Measurements from ENCODE around the gene CAMK2N2. TPM values are rescaled to one million over a fixed set of nuclear protein-coding genes. Genes with fewer than 3 reads are reported as not detected.

CAMK2N2 gene
- total RNA-seq, 1 experiment from 2014 or later: 5.7 TPM

DNA sequence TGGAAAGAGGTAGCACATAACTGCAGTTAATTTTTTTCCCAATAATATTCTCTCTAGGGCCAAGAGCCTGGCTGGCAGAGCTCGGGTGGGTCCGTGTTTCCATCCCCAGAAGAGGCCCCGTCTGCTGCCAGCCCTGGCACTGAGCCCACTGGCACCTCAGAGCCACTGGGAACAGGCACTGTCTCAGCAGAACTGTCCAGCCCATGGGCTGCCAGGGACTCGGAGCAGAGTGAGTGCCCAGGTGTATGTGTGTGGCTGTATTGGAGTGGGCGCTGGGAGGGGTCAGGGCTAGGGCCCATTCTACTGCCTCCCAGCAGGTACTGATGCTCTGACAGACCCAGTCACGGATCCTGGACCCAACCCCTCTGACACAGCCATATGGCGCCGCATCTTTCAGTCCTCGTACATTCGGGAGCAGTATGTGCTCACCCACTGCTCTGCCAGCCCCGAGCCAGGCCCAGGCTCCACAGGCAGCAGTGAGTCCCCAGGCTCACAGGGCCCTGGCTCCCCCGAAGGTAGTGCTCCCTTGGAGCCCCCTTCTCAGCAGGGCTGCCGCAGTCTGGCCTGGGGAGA lies 23.0 kb downstream of the CAMK2N2 start:
- BruUV-seq (replicated peaks): no TSS peak
- peaks cover 6% of the 10 kb centered on the region for H3K4me1 ChIP-seq (ENCODE audit: control insufficient read depth, insufficient read depth, low read length)
- TF ChIP-seq TCF7L2 (IDR thresholded peaks at IDR 0.05; ENCODE audit: low read depth, low read length) (no peak), POLR2AphosphoS5 (IDR thresholded peaks at IDR 0.05; ENCODE audit: low read depth, low read length) (no peak), SIN3A (IDR thresholded peaks at IDR 0.05; ENCODE audit: borderline replicate concordance, insufficient read depth, low read depth, low read length) (no peak)
- TF ChIP-seq, protein P1, sequence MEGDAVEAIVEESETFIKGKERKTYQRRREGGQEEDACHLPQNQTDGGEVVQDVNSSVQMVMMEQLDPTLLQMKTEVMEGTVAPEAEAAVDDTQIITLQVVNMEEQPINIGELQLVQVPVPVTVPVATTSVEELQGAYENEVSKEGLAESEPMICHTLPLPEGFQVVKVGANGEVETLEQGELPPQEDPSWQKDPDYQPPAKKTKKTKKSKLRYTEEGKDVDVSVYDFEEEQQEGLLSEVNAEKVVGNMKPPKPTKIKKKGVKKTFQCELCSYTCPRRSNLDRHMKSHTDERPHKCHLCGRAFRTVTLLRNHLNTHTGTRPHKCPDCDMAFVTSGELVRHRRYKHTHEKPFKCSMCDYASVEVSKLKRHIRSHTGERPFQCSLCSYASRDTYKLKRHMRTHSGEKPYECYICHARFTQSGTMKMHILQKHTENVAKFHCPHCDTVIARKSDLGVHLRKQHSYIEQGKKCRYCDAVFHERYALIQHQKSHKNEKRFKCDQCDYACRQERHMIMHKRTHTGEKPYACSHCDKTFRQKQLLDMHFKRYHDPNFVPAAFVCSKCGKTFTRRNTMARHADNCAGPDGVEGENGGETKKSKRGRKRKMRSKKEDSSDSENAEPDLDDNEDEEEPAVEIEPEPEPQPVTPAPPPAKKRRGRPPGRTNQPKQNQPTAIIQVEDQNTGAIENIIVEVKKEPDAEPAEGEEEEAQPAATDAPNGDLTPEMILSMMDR (IDR thresholded peaks at IDR 0.05): no peak
- TF ChIP-seq, protein P2, sequence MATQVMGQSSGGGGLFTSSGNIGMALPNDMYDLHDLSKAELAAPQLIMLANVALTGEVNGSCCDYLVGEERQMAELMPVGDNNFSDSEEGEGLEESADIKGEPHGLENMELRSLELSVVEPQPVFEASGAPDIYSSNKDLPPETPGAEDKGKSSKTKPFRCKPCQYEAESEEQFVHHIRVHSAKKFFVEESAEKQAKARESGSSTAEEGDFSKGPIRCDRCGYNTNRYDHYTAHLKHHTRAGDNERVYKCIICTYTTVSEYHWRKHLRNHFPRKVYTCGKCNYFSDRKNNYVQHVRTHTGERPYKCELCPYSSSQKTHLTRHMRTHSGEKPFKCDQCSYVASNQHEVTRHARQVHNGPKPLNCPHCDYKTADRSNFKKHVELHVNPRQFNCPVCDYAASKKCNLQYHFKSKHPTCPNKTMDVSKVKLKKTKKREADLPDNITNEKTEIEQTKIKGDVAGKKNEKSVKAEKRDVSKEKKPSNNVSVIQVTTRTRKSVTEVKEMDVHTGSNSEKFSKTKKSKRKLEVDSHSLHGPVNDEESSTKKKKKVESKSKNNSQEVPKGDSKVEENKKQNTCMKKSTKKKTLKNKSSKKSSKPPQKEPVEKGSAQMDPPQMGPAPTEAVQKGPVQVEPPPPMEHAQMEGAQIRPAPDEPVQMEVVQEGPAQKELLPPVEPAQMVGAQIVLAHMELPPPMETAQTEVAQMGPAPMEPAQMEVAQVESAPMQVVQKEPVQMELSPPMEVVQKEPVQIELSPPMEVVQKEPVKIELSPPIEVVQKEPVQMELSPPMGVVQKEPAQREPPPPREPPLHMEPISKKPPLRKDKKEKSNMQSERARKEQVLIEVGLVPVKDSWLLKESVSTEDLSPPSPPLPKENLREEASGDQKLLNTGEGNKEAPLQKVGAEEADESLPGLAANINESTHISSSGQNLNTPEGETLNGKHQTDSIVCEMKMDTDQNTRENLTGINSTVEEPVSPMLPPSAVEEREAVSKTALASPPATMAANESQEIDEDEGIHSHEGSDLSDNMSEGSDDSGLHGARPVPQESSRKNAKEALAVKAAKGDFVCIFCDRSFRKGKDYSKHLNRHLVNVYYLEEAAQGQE (IDR thresholded peaks at IDR 0.05; ENCODE audit: insufficient read depth in 1 of 2, low read depth in 2 of 2, low read length in 1 of 2): no peak
- no peak overlapping the region for H3K27ac ChIP-seq (ENCODE audit: low read length)
- DNase-seq (ENCODE audit: low read depth, low spot score) (no peak), ATAC-seq (no peak)
- H3K36me3 ChIP-seq (ENCODE audit: control insufficient read depth, insufficient read depth, low read length): no peaks in the 10 kb centered on the region
- H3K4me3 ChIP-seq (ENCODE audit: low read depth in 2 of 2, low read length in 2 of 2): no peak overlapping the region
- intact Hi-C loops (cut with micrococcal nuclease; ENCODE audit: unreplicated experiment) (no loop called here), in situ Hi-C loops (cut with HindIII; ENCODE audit: low pct_unique_long_range_greater_than_20kb, low sequenced_read_pairs) (no loop called here)
- H3K27me3 ChIP-seq (ENCODE audit: control insufficient read depth, insufficient read depth, low read length): no peaks in the 10 kb centered on the region
- ChIA-PET CTCF (interaction anchor here (0.6 to 0.7 kb wide), 2 partner anchors 18 to 104 kb away, joined by 3 to 6 read pairs; no protein-coding TSS in a partner anchor), POLR2A (interaction anchor here (0.6 kb wide), 1 partner anchor 42 kb away, joined by 3 read pairs; no protein-coding TSS in a partner anchor)
- H3K9me3 ChIP-seq (ENCODE audit: control insufficient read depth, insufficient read depth, low read depth, low read length): no peaks in the 10 kb centered on the region

DNA sequence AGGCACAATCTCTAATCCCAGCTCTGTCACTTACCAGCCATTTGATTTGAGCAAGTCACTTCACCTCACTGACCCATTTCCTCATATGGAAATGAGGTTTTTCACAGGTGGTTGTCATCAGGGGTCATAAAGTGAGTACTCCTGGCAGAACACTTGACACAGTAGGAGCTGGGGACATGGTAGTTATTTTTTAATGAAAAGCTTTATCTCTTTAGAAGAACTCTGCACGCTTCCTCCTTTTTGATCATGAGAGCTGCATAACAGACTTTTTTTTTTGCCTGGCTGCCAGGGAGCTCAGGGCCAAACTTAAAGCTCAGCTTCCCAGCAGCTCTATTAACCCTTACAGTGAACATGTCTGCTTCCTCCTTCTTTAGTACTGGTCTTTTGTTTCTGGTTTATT lies 23.5 kb downstream of the CAMK2N2 start:
- no peaks in the 10 kb centered on the region for H3K9me3 ChIP-seq (ENCODE audit: control insufficient read depth, insufficient read depth, low read depth, low read length)
- BruUV-seq (replicated peaks): no TSS peak
- in situ Hi-C loops (cut with HindIII; ENCODE audit: low pct_unique_long_range_greater_than_20kb, low sequenced_read_pairs): no loop called here
- DNase-seq (ENCODE audit: low read depth, low spot score) (no peak), ATAC-seq (no peak)
- ChIA-PET POLR2A (interaction anchor here (0.6 kb wide), 1 partner anchor 42 kb away, joined by 3 read pairs; no protein-coding TSS in a partner anchor), CTCF (interaction anchor here (0.6 to 0.7 kb wide), 2 partner anchors 17 to 103 kb away, joined by 3 to 6 read pairs; no protein-coding TSS in a partner anchor)
- H3K27ac ChIP-seq (ENCODE audit: low read length): no peak overlapping the region
- peaks cover 6% of the 10 kb centered on the region for H3K4me1 ChIP-seq (ENCODE audit: control insufficient read depth, insufficient read depth, low read length)
- H3K4me3 ChIP-seq (ENCODE audit: low read depth in 2 of 2, low read length in 2 of 2): no peak overlapping the region
- TF ChIP-seq SIN3A (IDR thresholded peaks at IDR 0.05; ENCODE audit: borderline replicate concordance, insufficient read depth, low read depth, low read length): no peak
- TF ChIP-seq, protein P1 (IDR thresholded peaks at IDR 0.05): no peak
- TF ChIP-seq, protein P2 (IDR thresholded peaks at IDR 0.05; ENCODE audit: insufficient read depth in 1 of 2, low read depth in 2 of 2, low read length in 1 of 2): no peak
- no peak for TF ChIP-seq TCF7L2 (IDR thresholded peaks at IDR 0.05; ENCODE audit: low read depth, low read length)
- no peak for TF ChIP-seq POLR2AphosphoS5 (IDR thresholded peaks at IDR 0.05; ENCODE audit: low read depth, low read length)
- no peaks in the 10 kb centered on the region for H3K27me3 ChIP-seq (ENCODE audit: control insufficient read depth, insufficient read depth, low read length)
- intact Hi-C loops (cut with micrococcal nuclease; ENCODE audit: unreplicated experiment): no loop called here
- no peaks in the 10 kb centered on the region for H3K36me3 ChIP-seq (ENCODE audit: control insufficient read depth, insufficient read depth, low read length)
